ENCODE measurements around the gene UBE2E2.

Gene UBE2E2

GRCh38 chr3:23193831-23194230 is 9.3 kb upstream of the UBE2E2 start:
- no peak for DNase-seq (ENCODE audit: low spot score)

GRCh38 chr3:23198801-23199200 is 4.3 kb upstream of the UBE2E2 start:
- no peak for DNase-seq (ENCODE audit: low spot score)

GRCh38 chr3:23199649-23200048 is 3.5 kb upstream of the UBE2E2 start:
- no peak for DNase-seq (ENCODE audit: low spot score)

- peak; percentile 11 for DNase-seq (ENCODE audit: low spot score)
These were observed 1.8 kb upstream of the UBE2E2 start for GRCh38 chr3:23201154-23201838.

- peak; percentile 44 for DNase-seq (ENCODE audit: low spot score)
These were observed 765 bp upstream of the UBE2E2 start for GRCh38 chr3:23202203-23202920.

GRCh38 chr3:23203708-23204330 is 692 bp downstream of the UBE2E2 start:
- peak; percentile 37 for DNase-seq (ENCODE audit: low spot score)

GRCh38 chr3:23206366-23206765 is 3.2 kb downstream of the UBE2E2 start:
- no peak for DNase-seq (ENCODE audit: low spot score)

- DNase-seq (ENCODE audit: low spot score), result no peak
These were observed 6.0 kb downstream of the UBE2E2 start for GRCh38 chr3:23209103-23209502.

- no peak for DNase-seq (ENCODE audit: low spot score)
These were observed 6.8 kb downstream of the UBE2E2 start for GRCh38 chr3:23209747-23210487.

GRCh38 chr3:23213813-23214212 is 10.7 kb downstream of the UBE2E2 start:
- DNase-seq (ENCODE audit: low spot score), result no peak

GRCh38 chr3:23217872-23218554 is 14.9 kb downstream of the UBE2E2 start:
- no peak for DNase-seq (ENCODE audit: low spot score)

- DNase-seq (ENCODE audit: low spot score), result no peak
These were observed 16.0 kb downstream of the UBE2E2 start for GRCh38 chr3:23219117-23219516.

GRCh38 chr3:23219552-23219951 is 16.4 kb downstream of the UBE2E2 start:
- no peak for DNase-seq (ENCODE audit: low spot score)

- no peak for DNase-seq (ENCODE audit: low spot score)
These were observed 18.0 kb downstream of the UBE2E2 start for GRCh38 chr3:23221136-23221535.

- no peak for DNase-seq (ENCODE audit: low spot score)
These were observed 28.9 kb downstream of the UBE2E2 start for GRCh38 chr3:23232016-23232415.

- no peak for DNase-seq (ENCODE audit: low spot score)
These were observed 29.7 kb downstream of the UBE2E2 start for GRCh38 chr3:23232854-23233253.

- DNase-seq (ENCODE audit: low spot score), result no peak
These were observed 32.1 kb downstream of the UBE2E2 start for GRCh38 chr3:23235264-23235663.

- no peak for DNase-seq (ENCODE audit: low spot score)
These were observed 33.8 kb downstream of the UBE2E2 start for GRCh38 chr3:23236890-23237289.

GRCh38 chr3:23238156-23238555 is 35.0 kb downstream of the UBE2E2 start:
- no peak for DNase-seq (ENCODE audit: low spot score)

GRCh38 chr3:23238578-23238977 is 35.5 kb downstream of the UBE2E2 start:
- no peak for DNase-seq (ENCODE audit: low spot score)

Data from SK-N-DZ (cell line).